A549 (cell line): ENCODE data around the gene HOMER1.

ENCODE experiments used
- CEBPB ChIP-seq, 2 experiments: fragments of >200 bp in 1 of 2; sonication (Bioruptor Twin) in 1 of 2; formaldehyde crosslinking in 1 of 2; IDR thresholded peaks; 2 replicates each; pipeline ENCODE4 v1.6.1; 2012 to 2016
- CTCF ChIP-seq: fragments of >200 bp; sonication (Bioruptor Twin); formaldehyde crosslinking; IDR thresholded peaks from 3 replicates; pipeline ENCODE4 v1.5.1; 2016
- EHMT2 ChIP-seq: fragments of 200-600 bp; sonication (generic); IDR thresholded peaks from 2 replicates; pipeline ENCODE4 v1.6.1; 2016; ENCODE audit warnings: antibody characterized with exemption, low read depth, mild to moderate bottlenecking, moderate library complexity
- HMGXB4 ChIP-seq: fragments of 250-450 bp; sonication (Bioruptor Pico); IDR thresholded peaks from 2 replicates; pipeline ENCODE4 v1.5.0; 2021; ENCODE audit warnings: mild to moderate bottlenecking, moderate library complexity, borderline replicate concordance
- JUN ChIP-seq, 2 experiments: fragments of >200 bp; sonication (Bioruptor Twin); formaldehyde crosslinking; IDR thresholded peaks; 2 replicates in 1 of 2; 3 replicates in 1 of 2; pipeline ENCODE4 v1.6.1; 2016 to 2017
- KDM1A ChIP-seq: fragments of 200-600 bp; sonication (generic); IDR thresholded peaks from 2 replicates; pipeline ENCODE4 v1.6.1; 2016; ENCODE audit warnings: low read depth, mild to moderate bottlenecking
- MAFK ChIP-seq: fragments of 450-650 bp; IDR thresholded peaks from 2 replicates; pipeline ENCODE4 v1.6.1; 2014; ENCODE audit not compliant: partially characterized antibody
- POLR2A ChIP-seq: IDR thresholded peaks from 2 replicates; pipeline ENCODE4 v1.6.1; 2012; ENCODE audit warnings: mild to moderate bottlenecking, low read length
- POLR2AphosphoS2 ChIP-seq: conservative IDR thresholded peaks from 2 replicates; pipeline ENCODE4 v1.6.1; 2012; ENCODE audit warnings: low read length, improper control_type of control experiment, inconsistent platforms
- REST ChIP-seq: fragments of 200-600 bp; sonication (generic); IDR thresholded peaks from 2 replicates; pipeline ENCODE4 v1.6.1; 2016; ENCODE audit warnings: antibody characterized with exemption, mild to moderate bottlenecking, moderate library complexity

GRCh38 chr5:79508354-79508753 is 5.6 kb downstream of the HOMER1 start:
- no peak for TF ChIP-seq POLR2A
- no peak for TF ChIP-seq CEBPB (IDR thresholded peaks at IDR 0.05)
- TF ChIP-seq EHMT2, result no peak
- no peak for TF ChIP-seq CTCF
- no peak for TF ChIP-seq POLR2AphosphoS2
- no peak for TF ChIP-seq REST
- TF ChIP-seq JUN (IDR thresholded peaks at IDR 0.05), result no peak
- TF ChIP-seq HMGXB4 (CRISPR knock-in tag), result no peak
- TF ChIP-seq MAFK, result no peak
- TF ChIP-seq KDM1A, result no peak
